OCI-LY7 (cell line): ENCODE measurements around the gene PLPPR2. TPM values are rescaled to one million over a fixed set of nuclear protein-coding genes. Genes with fewer than 3 reads are reported as not detected.

Experiments used
- BruUV-seq: library from RNA; stranded (reverse); fragments of 400-500 nt; replicated peaks from 2 replicates; lab custom pipeline; 2021; lab: Mats Ljungman, UMichigan
- CTCF ChIA-PET: fragments of 300-600 bp; sonication (Branson Sonifier 250); formaldehyde crosslinking; loops from one replicate; lab custom pipeline; 2022; ENCODE audit warnings: antibody characterized with exemption; ENCODE audit not compliant: unreplicated experiment; lab: Charles Lee
- POLR2A ChIA-PET: fragments of 300-600 bp; sonication (Branson Sonifier 250); formaldehyde crosslinking; loops from one replicate; lab custom pipeline; 2022; ENCODE audit warnings: antibody characterized with exemption; lab: Charles Lee
- DNase-seq: peaks from one replicate; pipeline ENCODE4 v3.0.0-alpha.2; 2015; ENCODE audit warnings: low spot score
- H2AFZ ChIP-seq: fragments of 200-600 bp; sonication (generic), shearing (Covaris generic); 2 replicates; pipeline ENCODE4 v1.6.1; 2014; ENCODE audit warnings: mild to moderate bottlenecking, antibody characterized with exemption, low read length, moderate library complexity
- H3K27ac ChIP-seq: fragments of 200-600 bp; sonication (generic); 2 replicates; pipeline ENCODE4 v1.5.1; 2014; ENCODE audit warnings: mixed run types, low read depth, mild to moderate bottlenecking, moderate library complexity, low read length, inconsistent platforms; ENCODE audit not compliant: poor library complexity, severe bottlenecking
- H3K36me3 ChIP-seq: fragments of 200-600 bp; sonication (generic); 2 replicates; pipeline ENCODE4 v1.6.1; 2014; ENCODE audit warnings: mild to moderate bottlenecking, antibody characterized with exemption, low read length, moderate library complexity, mixed read lengths; ENCODE audit not compliant: insufficient read depth
- H3K4me1 ChIP-seq: fragments of 200-600 bp; sonication (generic); 2 replicates; pipeline ENCODE4 v1.5.1; 2014; ENCODE audit warnings: mild to moderate bottlenecking, low read length; ENCODE audit not compliant: insufficient read depth, poor library complexity, severe bottlenecking
- H3K4me2 ChIP-seq: fragments of 200-600 bp; sonication (generic); 2 replicates; pipeline ENCODE4 v1.6.1; 2014; ENCODE audit warnings: mild to moderate bottlenecking, low read length
- H3K4me3 ChIP-seq: fragments of 200-600 bp; sonication (generic); 2 replicates; pipeline ENCODE4 v1.5.1; 2014; ENCODE audit warnings: mild to moderate bottlenecking, low read depth, low read length; ENCODE audit not compliant: poor library complexity, severe bottlenecking
- H3K79me2 ChIP-seq: fragments of 200-600 bp; sonication (generic); 2 replicates; pipeline ENCODE4 v1.6.1; 2016; ENCODE audit warnings: low read depth, mild to moderate bottlenecking, low read length, moderate library complexity, mixed read lengths; ENCODE audit not compliant: insufficient read depth
- H3K9me2 ChIP-seq: fragments of 200-600 bp; sonication (generic); 2 replicates; pipeline ENCODE4 v1.6.1; 2016; ENCODE audit warnings: mild to moderate bottlenecking, low read length, mixed read lengths; ENCODE audit not compliant: insufficient read depth
- H3K9me3 ChIP-seq: fragments of 200-600 bp; sonication (generic); 2 replicates; pipeline ENCODE4 v1.6.1; 2014; ENCODE audit warnings: mild to moderate bottlenecking, mixed run types, low read length, mixed read lengths
- H4K20me1 ChIP-seq: fragments of 200-600 bp; sonication (generic); 2 replicates; pipeline ENCODE4 v1.6.1; 2014; ENCODE audit warnings: mild to moderate bottlenecking, antibody characterized with exemption, low read length, moderate library complexity, mixed read lengths; ENCODE audit not compliant: insufficient read depth
- EZH2phosphoT487 ChIP-seq: fragments of 200-600 bp; sonication (generic); IDR thresholded peaks from 2 replicates; pipeline ENCODE4 v1.6.1; 2018; ENCODE audit warnings: low read depth, borderline replicate concordance, mild to moderate bottlenecking, mixed run types, antibody characterized with exemption, low read length, moderate library complexity, mixed read lengths
- intact Hi-C: fragments of 100-400 bp; cut with micrococcal nuclease; formaldehyde crosslinking; loops from one replicate; pipeline ENCODE4 v1.10.0; 2022; ENCODE audit not compliant: unreplicated experiment
- total RNA-seq, 2 experiments: library from RNA; depleted of rRNA in 1 of 2; stranded (reverse); fragments of >200 nt in 1 of 2; shearing (Covaris generic) in 1 of 2; gene quantifications; 2 replicates each; pipeline ENCODE4 v1.2.3, GENCODE V29; 2014 to 2022
- TF ChIP-seq, protein P1 (sequence below): fragments of 200-600 bp; sonication (generic); conservative IDR thresholded peaks from 2 replicates; pipeline ENCODE4 v1.5.1; 2014; ENCODE audit warnings: mild to moderate bottlenecking, antibody characterized with exemption, low read length, moderate library complexity, mixed read lengths

Gene PLPPR2
- total RNA-seq, 2 experiments from 2014 or later: 0.88 to 3.6 TPM

DNA sequence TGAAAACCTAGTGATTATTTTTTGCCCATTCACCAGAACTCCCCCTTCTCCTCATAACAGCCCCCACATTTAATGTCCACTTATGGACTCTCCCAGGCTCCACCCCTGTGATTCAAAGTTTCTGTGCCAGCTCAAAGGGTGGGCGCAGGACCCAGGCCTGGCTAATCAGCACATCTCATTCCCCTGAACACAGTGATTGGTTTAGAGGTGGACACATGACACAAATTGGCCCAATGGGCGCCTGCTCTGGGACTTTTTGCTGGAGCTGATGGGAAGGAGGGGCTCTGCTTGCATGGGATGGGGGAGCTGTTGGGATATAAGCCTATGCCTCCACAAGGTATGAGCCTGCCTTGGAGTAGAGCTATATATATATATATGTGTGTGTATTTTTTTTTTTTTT lies 35.1 kb downstream of the PLPPR2 start:
- TF ChIP-seq, protein P1, sequence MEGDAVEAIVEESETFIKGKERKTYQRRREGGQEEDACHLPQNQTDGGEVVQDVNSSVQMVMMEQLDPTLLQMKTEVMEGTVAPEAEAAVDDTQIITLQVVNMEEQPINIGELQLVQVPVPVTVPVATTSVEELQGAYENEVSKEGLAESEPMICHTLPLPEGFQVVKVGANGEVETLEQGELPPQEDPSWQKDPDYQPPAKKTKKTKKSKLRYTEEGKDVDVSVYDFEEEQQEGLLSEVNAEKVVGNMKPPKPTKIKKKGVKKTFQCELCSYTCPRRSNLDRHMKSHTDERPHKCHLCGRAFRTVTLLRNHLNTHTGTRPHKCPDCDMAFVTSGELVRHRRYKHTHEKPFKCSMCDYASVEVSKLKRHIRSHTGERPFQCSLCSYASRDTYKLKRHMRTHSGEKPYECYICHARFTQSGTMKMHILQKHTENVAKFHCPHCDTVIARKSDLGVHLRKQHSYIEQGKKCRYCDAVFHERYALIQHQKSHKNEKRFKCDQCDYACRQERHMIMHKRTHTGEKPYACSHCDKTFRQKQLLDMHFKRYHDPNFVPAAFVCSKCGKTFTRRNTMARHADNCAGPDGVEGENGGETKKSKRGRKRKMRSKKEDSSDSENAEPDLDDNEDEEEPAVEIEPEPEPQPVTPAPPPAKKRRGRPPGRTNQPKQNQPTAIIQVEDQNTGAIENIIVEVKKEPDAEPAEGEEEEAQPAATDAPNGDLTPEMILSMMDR: no peak
- TF ChIP-seq EZH2phosphoT487: no peak
- peaks cover 13% of the 10 kb centered on the region for H3K4me1 ChIP-seq
- ChIA-PET POLR2A (interaction anchor here (1.4 kb wide), 1 partner anchor 32 kb away, joined by 4 read pairs; no protein-coding TSS in a partner anchor), CTCF (no interaction called here)
- no peak overlapping the region for H3K4me3 ChIP-seq
- H4K20me1 ChIP-seq: no peaks in the 10 kb centered on the region
- BruUV-seq: no TSS peak
- no peaks in the 10 kb centered on the region for H3K79me2 ChIP-seq
- no peak overlapping the region for H2AFZ ChIP-seq
- no peak for DNase-seq
- H3K9me3 ChIP-seq: no peaks in the 10 kb centered on the region
- no peaks in the 10 kb centered on the region for H3K9me2 ChIP-seq
- intact Hi-C loops: no loop called here
- H3K27ac ChIP-seq: no peak overlapping the region
- H3K36me3 ChIP-seq: no peaks in the 10 kb centered on the region
- no peak overlapping the region for H3K4me2 ChIP-seq

DNA sequence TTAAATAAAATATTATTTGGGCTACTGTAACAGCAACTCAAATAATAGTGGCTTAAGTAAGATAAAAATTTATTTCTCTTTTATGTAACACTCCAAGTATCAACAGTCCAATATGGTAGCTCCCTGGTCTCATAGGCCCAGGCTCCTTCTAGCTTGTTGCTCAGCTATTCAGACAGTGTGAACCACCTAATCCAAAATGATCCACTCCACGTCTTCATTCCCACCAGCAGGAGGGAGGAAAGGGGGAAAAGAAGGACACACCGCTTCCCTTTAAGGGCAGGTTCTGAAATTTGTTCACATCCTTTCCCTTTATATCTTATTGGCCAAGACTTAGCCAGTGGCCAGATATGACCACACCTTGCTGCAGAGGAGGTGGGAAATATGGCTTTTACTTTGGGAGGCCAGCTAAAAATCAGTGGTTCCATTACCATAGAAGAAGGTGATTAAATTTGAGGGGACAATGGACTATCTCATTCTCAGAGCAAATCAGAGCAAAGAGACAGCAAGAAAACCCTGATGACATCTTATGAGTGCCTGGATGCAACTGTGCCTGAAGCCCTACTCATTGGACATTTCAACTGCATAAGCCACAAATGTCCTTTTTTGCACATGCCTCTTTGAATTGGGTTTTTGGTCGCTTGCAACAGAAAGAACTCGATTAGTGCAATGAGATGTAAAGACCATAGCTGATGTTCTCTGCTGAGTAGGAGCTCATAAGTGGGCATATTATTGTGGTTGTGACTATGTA lies 35.9 kb downstream of the PLPPR2 start:
- DNase-seq: no peak
- H3K9me3 ChIP-seq: no peaks in the 10 kb centered on the region
- no peak overlapping the region for H3K27ac ChIP-seq
- no peaks in the 10 kb centered on the region for H3K36me3 ChIP-seq
- no peaks in the 10 kb centered on the region for H3K79me2 ChIP-seq
- H4K20me1 ChIP-seq: no peaks in the 10 kb centered on the region
- peaks cover 13% of the 10 kb centered on the region for H3K4me1 ChIP-seq
- H3K9me2 ChIP-seq: no peaks in the 10 kb centered on the region
- H3K4me2 ChIP-seq: no peak overlapping the region
- TF ChIP-seq EZH2phosphoT487: no peak
- TF ChIP-seq, protein P1: no peak
- no peak overlapping the region for H2AFZ ChIP-seq
- CTCF ChIA-PET: interaction anchor here (1.1 kb wide), 1 partner anchor 9 kb away, joined by 8 read pairs; no protein-coding TSS in a partner anchor
- BruUV-seq: no TSS peak
- intact Hi-C loops: no loop called here
- no peak overlapping the region for H3K4me3 ChIP-seq
- POLR2A ChIA-PET: interaction anchor here (1.0 to 1.4 kb wide), 2 partner anchors 16 to 31 kb away, joined by 4 read pairs; partner anchors contain the start of gene SWSAP1

DNA sequence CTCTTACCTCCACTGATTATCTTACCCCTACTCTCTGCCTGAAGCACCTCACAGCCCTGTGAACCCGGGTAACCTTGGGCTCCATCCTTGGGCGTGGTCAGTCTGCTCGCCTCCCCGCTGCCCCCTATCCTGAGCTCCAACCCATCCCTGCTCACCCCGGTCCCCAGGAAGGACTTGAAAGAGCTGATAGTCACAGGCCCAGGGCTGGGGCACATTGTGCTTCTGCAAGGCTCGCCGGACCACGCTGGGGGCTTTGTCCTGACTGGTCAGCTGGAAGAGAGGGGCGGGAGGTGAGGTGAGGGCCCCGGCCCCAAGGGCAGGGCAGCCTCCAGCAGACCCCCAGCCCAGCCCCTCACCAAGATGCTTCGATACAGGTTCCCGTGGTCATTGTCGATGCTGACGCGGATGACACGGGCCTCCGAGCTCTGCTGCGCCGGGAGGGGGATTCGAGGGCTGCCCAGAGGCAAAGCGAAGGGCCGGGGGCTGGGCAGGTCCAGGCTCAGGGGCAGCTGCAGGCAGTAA lies 41.9 kb downstream of the PLPPR2 start:
- Histone ChIP-seq H3K9me2 (no peaks in the 10 kb centered on the region), H3K4me1 (no peaks in the 10 kb centered on the region), H3K9me3 (no peaks in the 10 kb centered on the region), H3K36me3 (no peaks in the 10 kb centered on the region), H3K79me2 (no peaks in the 10 kb centered on the region), H2AFZ (no peak overlapping the region), H4K20me1 (no peaks in the 10 kb centered on the region), H3K27ac (no peak overlapping the region), H3K4me2 (no peak overlapping the region), H3K4me3 (no peak overlapping the region)
- DNase-seq: no peak
- intact Hi-C loops: no loop called here
- TF ChIP-seq EZH2phosphoT487: no peak
- TF ChIP-seq, protein P1: no peak
- no TSS peak for BruUV-seq
- ChIA-PET CTCF (no interaction called here), POLR2A (no interaction called here)
